ENCODE results near the gene ROR2.

Gene ROR2

DNA sequence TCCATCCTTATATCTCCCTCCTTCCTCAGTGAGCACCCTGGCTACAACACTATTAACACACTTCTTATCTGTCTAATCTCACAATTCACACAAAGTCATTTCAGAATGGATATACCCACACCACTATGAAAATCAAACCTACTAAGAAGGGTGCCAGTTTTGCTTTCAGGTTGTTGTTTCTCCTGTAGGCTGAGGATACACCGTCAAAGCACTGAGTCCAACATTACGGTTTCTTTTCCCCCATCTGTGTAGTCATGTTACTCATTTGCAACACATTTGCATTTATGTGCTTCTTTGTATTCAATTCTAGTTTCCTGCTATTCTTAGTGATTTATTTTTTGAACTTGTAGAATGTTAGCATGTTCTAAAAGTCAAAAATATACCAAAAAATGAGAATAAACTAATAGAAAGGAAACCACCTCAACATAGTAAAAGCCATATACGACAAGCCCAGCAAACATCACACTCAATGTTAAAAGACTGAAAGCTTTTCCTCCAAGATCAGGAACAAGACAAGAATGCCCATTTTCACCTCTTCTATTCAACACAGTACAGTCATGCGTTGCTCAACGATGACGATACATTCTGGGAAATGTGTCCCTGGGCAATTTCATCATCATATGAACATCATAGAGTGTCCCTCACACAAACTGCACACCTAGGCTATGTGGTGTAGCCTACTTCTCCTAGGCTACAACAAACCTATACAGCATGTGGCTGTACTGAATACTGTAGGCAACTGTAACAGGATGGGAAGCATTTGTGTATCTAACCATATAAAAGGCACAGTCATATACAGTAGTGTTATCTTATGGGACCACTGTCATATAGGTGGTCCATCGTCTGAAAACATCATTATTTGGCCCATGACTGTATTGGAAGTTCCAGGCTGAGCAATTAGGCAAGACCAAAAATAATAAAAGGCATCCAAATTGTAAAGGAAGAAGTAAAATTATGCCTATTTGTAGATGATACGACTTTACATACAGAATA is 6.3 kb downstream of the ROR2 start:
- H3K27ac Mint-ChIP-seq: no peak overlapping the region
- no peak overlapping the region for H3K4me3 Mint-ChIP-seq
- ATAC-seq (replicated peaks): no peak
- DNase-seq: no peak
- no peaks in the 10 kb centered on the region for H3K36me3 Mint-ChIP-seq
- peaks cover 0 to 2% of the 10 kb centered on the region in 2 donors for H3K9me3 Mint-ChIP-seq
- H3K4me1 Mint-ChIP-seq: no peaks in the 10 kb centered on the region
- H3K27me3 Mint-ChIP-seq: peaks cover 48 to 52% of the 10 kb centered on the region in 2 donors

DNA sequence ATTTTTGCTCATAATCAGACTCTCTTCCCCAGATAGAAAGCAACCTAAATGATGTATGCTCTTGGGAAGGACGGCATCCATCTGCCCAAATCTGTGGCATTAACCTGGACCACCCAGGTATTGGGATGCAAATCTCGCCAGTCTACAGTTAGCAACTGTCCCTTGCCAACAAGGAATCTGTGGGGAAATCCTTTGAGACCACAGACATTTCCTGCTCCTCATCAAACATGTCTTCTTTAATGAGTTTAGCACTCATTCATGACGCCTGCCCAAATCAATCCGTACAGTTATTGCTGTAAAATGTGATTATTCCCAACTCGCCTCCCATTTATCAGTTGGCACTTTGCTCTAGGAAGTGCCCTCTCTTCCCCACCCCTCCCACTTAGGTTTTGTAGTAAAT is 7.8 kb downstream of the ROR2 start:
- no peaks in the 10 kb centered on the region for H3K36me3 Mint-ChIP-seq
- no peak for DNase-seq
- no peak for ATAC-seq (replicated peaks)
- peaks cover 0 to 2% of the 10 kb centered on the region in 2 donors for H3K9me3 Mint-ChIP-seq
- H3K27ac Mint-ChIP-seq: no peak overlapping the region
- H3K4me1 Mint-ChIP-seq: no peaks in the 10 kb centered on the region
- H3K4me3 Mint-ChIP-seq: no peak overlapping the region
- H3K27me3 Mint-ChIP-seq: peaks cover 40 to 44% of the 10 kb centered on the region in 2 donors

- ATAC-seq (replicated peaks) (no peak), DNase-seq (no peak)
- Mint-ChIP-seq H3K27me3 (peaks cover 29 to 31% of the 10 kb centered on the region in 2 donors), H3K4me1 (no peaks in the 10 kb centered on the region), H3K9me3 (peaks cover 0 to 2% of the 10 kb centered on the region in 2 donors), H3K4me3 (no peak overlapping the region), H3K27ac (no peak overlapping the region), H3K36me3 (no peaks in the 10 kb centered on the region)
Measured at GRCh38 chr9:91939978-91940377, 10.1 kb downstream of the ROR2 start.

- ATAC-seq (replicated peaks) (no peak), DNase-seq (no peak)
- Mint-ChIP-seq H3K4me1 (no peaks in the 10 kb centered on the region), H3K9me3 (peaks cover 0 to 5% of the 10 kb centered on the region in 2 donors), H3K27ac (no peak overlapping the region), H3K27me3 (peaks cover 10 to 21% of the 10 kb centered on the region in 2 donors), H3K4me3 (no peak overlapping the region), H3K36me3 (no peaks in the 10 kb centered on the region)
Measured at GRCh38 chr9:91937727-91938126, 12.3 kb downstream of the ROR2 start.

- peaks cover 4 to 15% of the 10 kb centered on the region in 2 donors for H3K27me3 Mint-ChIP-seq
- H3K4me1 Mint-ChIP-seq: no peaks in the 10 kb centered on the region
- ATAC-seq (replicated peaks) (no peak), DNase-seq (no peak)
- H3K27ac Mint-ChIP-seq: no peak overlapping the region
- H3K9me3 Mint-ChIP-seq: peaks cover 0 to 5% of the 10 kb centered on the region in 2 donors
- no peaks in the 10 kb centered on the region for H3K36me3 Mint-ChIP-seq
- H3K4me3 Mint-ChIP-seq: no peak overlapping the region
Measured at GRCh38 chr9:91937056-91937455, 13.0 kb downstream of the ROR2 start.

GRCh38 chr9:91935805-91936514 is 14.1 kb downstream of the ROR2 start:
- Mint-ChIP-seq H3K27ac (no peak overlapping the region), H3K4me1 (no peaks in the 10 kb centered on the region), H3K9me3 (peaks cover 4 to 8% of the 10 kb centered on the region in 2 donors), H3K27me3 (peaks cover 4 to 8% of the 10 kb centered on the region in 2 donors), H3K4me3 (no peak overlapping the region), H3K36me3 (no peaks in the 10 kb centered on the region)
- ATAC-seq (replicated peaks): no peak
- no peak for DNase-seq

- H3K36me3 Mint-ChIP-seq: peaks cover 0 to 5% of the 10 kb centered on the region in 2 donors
- no peaks in the 10 kb centered on the region for H3K4me1 Mint-ChIP-seq
- no peak overlapping the region for H3K27ac Mint-ChIP-seq
- DNase-seq (no peak), ATAC-seq (replicated peaks) (no peak)
- H3K27me3 Mint-ChIP-seq: peaks cover 4 to 8% of the 10 kb centered on the region in 2 donors
- no peak overlapping the region for H3K4me3 Mint-ChIP-seq
- peaks cover 9 to 12% of the 10 kb centered on the region in 2 donors for H3K9me3 Mint-ChIP-seq
Measured at GRCh38 chr9:91935066-91935749, 14.8 kb downstream of the ROR2 start.

GRCh38 chr9:91934654-91935053 is 15.4 kb downstream of the ROR2 start:
- Mint-ChIP-seq H3K4me3 (no peak overlapping the region), H3K9me3 (peaks cover 11 to 15% of the 10 kb centered on the region in 2 donors)
- no peak for DNase-seq

DNA sequence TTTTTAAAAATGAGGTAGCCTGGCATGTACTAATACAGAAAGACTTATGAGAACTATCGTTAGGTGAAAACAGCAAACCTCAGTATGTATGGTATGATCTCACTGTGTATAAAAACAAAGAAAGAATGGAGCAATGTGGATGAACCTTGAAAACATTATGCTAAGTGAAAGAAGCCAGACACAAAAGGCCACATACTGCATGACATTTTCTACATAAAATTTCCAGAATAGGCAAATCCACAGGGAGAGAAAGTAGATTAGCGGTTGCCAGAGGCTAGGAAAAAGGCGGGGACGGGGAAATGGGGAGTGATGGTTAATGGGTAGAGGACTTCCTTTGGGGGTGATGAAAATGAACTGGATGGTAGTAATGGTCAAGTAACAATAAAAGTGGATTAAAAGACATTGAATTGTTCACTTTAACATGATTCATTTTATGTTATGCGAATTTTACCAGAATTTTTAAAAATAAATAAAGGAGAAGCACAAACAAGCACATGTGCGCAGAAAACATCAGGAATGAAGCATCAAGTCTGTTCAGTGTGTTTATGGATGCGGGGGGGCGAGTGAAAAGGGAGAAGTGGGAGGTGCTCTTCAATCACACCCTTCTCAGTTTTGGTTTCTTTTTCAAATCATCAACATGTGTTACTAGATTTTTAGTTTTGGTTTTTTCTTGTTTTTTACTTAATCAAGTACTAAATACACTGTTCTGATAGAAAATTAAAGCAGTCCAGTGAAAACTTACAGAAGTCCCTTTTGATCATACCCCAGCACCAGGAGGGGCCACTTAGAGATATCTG is 16.3 kb downstream of the ROR2 start:
- Mint-ChIP-seq H3K27me3 (peaks cover 4 to 8% of the 10 kb centered on the region in 2 donors), H3K27ac (no peak overlapping the region)

More at GRCh38 chr9:91934654-91935053, 15.4 kb downstream of the ROR2 start:
- no peak overlapping the region for H3K27ac Mint-ChIP-seq
- H3K4me1 Mint-ChIP-seq: no peaks in the 10 kb centered on the region
- peaks cover 0 to 6% of the 10 kb centered on the region in 2 donors for H3K36me3 Mint-ChIP-seq
- H3K27me3 Mint-ChIP-seq: peaks cover 4 to 8% of the 10 kb centered on the region in 2 donors
- ATAC-seq (replicated peaks): no peak

DNA sequence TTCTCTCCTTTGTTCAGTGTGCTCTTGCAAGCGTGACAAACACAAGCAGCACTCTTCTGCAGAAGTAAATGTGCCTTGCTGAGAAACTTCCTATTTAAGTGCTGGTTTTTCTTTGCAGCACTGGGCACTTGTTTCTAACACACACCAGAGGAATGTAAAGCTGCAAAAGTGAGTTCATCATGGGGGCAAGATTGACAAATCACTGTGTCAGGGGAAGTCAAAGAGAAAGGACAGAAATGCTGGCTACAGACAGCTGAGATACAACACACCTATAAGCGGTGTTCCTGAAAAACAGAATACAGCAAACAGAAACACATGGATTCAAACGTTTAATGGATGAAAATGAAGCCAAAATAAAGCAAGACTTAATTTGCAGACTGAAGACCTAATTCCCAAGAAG is 19.6 kb downstream of the ROR2 start:
- H3K4me3 Mint-ChIP-seq: no peak overlapping the region
- DNase-seq: no peak
- no peak overlapping the region for H3K27ac Mint-ChIP-seq
- H3K4me1 Mint-ChIP-seq: no peaks in the 10 kb centered on the region
- peaks cover 0 to 6% of the 10 kb centered on the region in 2 donors for H3K36me3 Mint-ChIP-seq
- peaks cover 11 to 27% of the 10 kb centered on the region in 2 donors for H3K9me3 Mint-ChIP-seq
- H3K27me3 Mint-ChIP-seq: peaks cover 2 to 4% of the 10 kb centered on the region in 2 donors
- ATAC-seq (replicated peaks): no peak

More for the DNA sequence above, 16.3 kb downstream of the ROR2 start:
- no peaks in the 10 kb centered on the region for H3K4me1 Mint-ChIP-seq
- DNase-seq (no peak), ATAC-seq (replicated peaks) (no peak)
- H3K4me3 Mint-ChIP-seq: no peak overlapping the region
- H3K36me3 Mint-ChIP-seq: peaks cover 0 to 6% of the 10 kb centered on the region in 2 donors
- peaks cover 11 to 22% of the 10 kb centered on the region in 2 donors for H3K9me3 Mint-ChIP-seq

- Mint-ChIP-seq H3K27ac (no peak overlapping the region), H3K27me3 (peaks cover 7 to 11% of the 10 kb centered on the region in 2 donors), H3K4me3 (no peak overlapping the region), H3K4me1 (no peaks in the 10 kb centered on the region), H3K36me3 (peaks cover 0 to 6% of the 10 kb centered on the region in 2 donors), H3K9me3 (peaks cover 11 to 27% of the 10 kb centered on the region in 2 donors)
- DNase-seq (no peak), ATAC-seq (replicated peaks) (no peak)
Measured at GRCh38 chr9:91929331-91929730, 20.7 kb downstream of the ROR2 start.

- Mint-ChIP-seq H3K36me3 (peaks cover 0 to 6% of the 10 kb centered on the region in 2 donors), H3K27ac (no peak overlapping the region), H3K9me3 (peaks cover 11 to 24% of the 10 kb centered on the region in 2 donors), H3K4me1 (no peaks in the 10 kb centered on the region), H3K27me3 (peaks cover 12% of the 10 kb centered on the region in 2 donors), H3K4me3 (no peak overlapping the region)
- no peak for DNase-seq
- no peak for ATAC-seq (replicated peaks)
Measured at GRCh38 chr9:91927922-91928510, 22.0 kb downstream of the ROR2 start.

DNA sequence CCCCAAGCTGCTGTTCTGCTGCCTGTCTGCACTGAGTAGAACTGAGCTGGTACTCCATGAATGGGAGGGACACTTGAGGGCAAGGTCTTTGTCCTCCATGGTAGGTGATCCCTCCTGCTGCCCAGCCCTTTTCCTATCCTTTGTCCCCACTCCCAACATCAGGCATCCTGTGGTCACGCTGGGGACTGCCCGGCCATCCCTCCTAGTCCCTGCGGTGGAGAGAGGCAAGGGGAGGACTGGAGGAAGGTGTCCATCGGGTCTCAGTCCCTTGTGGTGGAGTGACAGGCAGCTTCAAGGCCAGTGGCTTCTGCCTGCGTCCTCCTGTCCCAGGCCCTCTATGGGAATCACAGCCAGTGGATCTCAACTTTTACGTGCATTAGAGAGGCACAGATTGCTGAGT is 25.9 kb downstream of the ROR2 start:
- no peak overlapping the region for H3K27ac Mint-ChIP-seq
- ATAC-seq (replicated peaks) (no peak), DNase-seq (no peak)
- peaks cover 3 to 5% of the 10 kb centered on the region in 2 donors for H3K4me1 Mint-ChIP-seq
- H3K4me3 Mint-ChIP-seq: no peak overlapping the region
- peaks cover 25 to 34% of the 10 kb centered on the region in 2 donors for H3K27me3 Mint-ChIP-seq
- H3K36me3 Mint-ChIP-seq: no peaks in the 10 kb centered on the region
- peaks cover 0 to 9% of the 10 kb centered on the region in 2 donors for H3K9me3 Mint-ChIP-seq

All from stimulated activated naive B cell treated with anti-CD40 and anti-IgM and Interleukin-4, amounts not matched to agents 10 μg/mL and 1 μg/mL and 100 μg/mL, for 72 hours (primary cell).